Liver (tissue), 9 donors: Measurements from ENCODE around the gene BOLA2. TPM values are rescaled to one million over a fixed set of nuclear protein-coding genes. Genes with fewer than 3 reads are reported as not detected.
"Not testable (repeated sequence)": the region's sequence is repeated elsewhere in the genome, so short reads cannot be mapped to it uniquely, and the experiment has no call there.

Experiments
- DNase-seq: peaks from one replicate; pipeline ENCODE4 v3.0.0-alpha.2; 2017; ENCODE audit warnings: low spot score
- H3K27ac ChIP-seq, 2 donors: one replicate each; pipeline ENCODE4 v1.7.0; 2013; ENCODE audit warnings: inconsistent platforms in 2 of 2, low read length in 2 of 2, control low read depth in 1 of 2, low read depth in 1 of 2, mild to moderate bottlenecking in 1 of 2
- H3K27me3 ChIP-seq, 4 donors: one replicate each; pipeline versions ENCODE4 v1.6.1 to v1.7.0; 2013; ENCODE audit warnings: low read length in 3 of 4, inconsistent platforms in 1 of 4, mild to moderate bottlenecking in 1 of 4, moderate library complexity in 1 of 4; ENCODE audit not compliant: control insufficient read depth in 4 of 4, insufficient read depth in 4 of 4
- H3K36me3 ChIP-seq, 4 donors: one replicate each; pipeline versions ENCODE4 v1.6.1 to v1.7.0; 2013; ENCODE audit warnings: low read length in 3 of 4, mild to moderate bottlenecking in 3 of 4, low read depth in 1 of 4, moderate library complexity in 1 of 4; ENCODE audit not compliant: control insufficient read depth in 4 of 4, insufficient read depth in 3 of 4
- H3K4me1 ChIP-seq, 4 donors: one replicate each; pipeline versions ENCODE4 v1.6.1 to v1.7.0; 2013; ENCODE audit warnings: low read length in 3 of 4, mild to moderate bottlenecking in 3 of 4, moderate library complexity in 1 of 4; ENCODE audit not compliant: control insufficient read depth in 4 of 4, insufficient read depth in 4 of 4
- H3K4me3 ChIP-seq, 3 donors: one replicate each; pipeline versions ENCODE4 v1.6.1 to v1.7.0; 2013; ENCODE audit warnings: low read length in 3 of 3, control low read depth in 1 of 3, low read depth in 1 of 3, mild to moderate bottlenecking in 1 of 3
- H3K9ac ChIP-seq, 2 donors: one replicate each; pipeline ENCODE4 v1.7.0; 2013; ENCODE audit warnings: low read length in 2 of 2, mild to moderate bottlenecking in 2 of 2, moderate library complexity in 2 of 2, control low read depth in 1 of 2, low read depth in 1 of 2
- H3K9me3 ChIP-seq, 4 donors: one replicate each; pipeline versions ENCODE4 v1.6.1 to v1.7.0; 2013; ENCODE audit warnings: low read length in 3 of 4; ENCODE audit not compliant: control insufficient read depth in 4 of 4
- RXRA ChIP-seq, 2 donors: IDR thresholded peaks; 2 replicates each; pipeline ENCODE4 v1.6.1; 2017 to 2018; ENCODE audit warnings: antibody characterized with exemption in 2 of 2, mild to moderate bottlenecking in 1 of 2
- WGBS: extraction: QIAGEN DNeasy Blood & Tissue Kit; methylation state at CpG from one replicate; pipeline ENCODE4 v1.1.7; 2013; 5-methylcytosine and 5-hydroxymethylcytosine counted together
- polyA plus RNA-seq, 2 donors: library from polyadenylated mRNA; stranded (reverse) in 1 of 2; unstranded in 1 of 2; fragments of 200-250 nt in 1 of 2; fragments of >200 nt in 1 of 2; fragmentation: Nextera tagmentation in 1 of 2; extraction: Ambion mirVana in 1 of 2; gene quantifications; one replicate each; pipeline versions ENCODE4 v1.2.1 to v1.2.3, GENCODE V29; 2013 to 2015
- total RNA-seq, 2 donors: library from RNA; depleted of rRNA; stranded (reverse); fragments of >200 nt; gene quantifications; one replicate each; pipeline ENCODE4 v1.2.3, GENCODE V29; 2014
- donor health status: healthy.
- donor health status: healthy.
- donor health status: healthy.
- donor health status: healthy.
- donor health status: healthy.

Gene BOLA2
- total RNA-seq (10 to 100 TPM in 1 of 2 donors, 1 to 10 TPM in 1; 7.0 to 16.2 TPM), polyA plus RNA-seq (1 to 10 TPM; 4.6 to 6.1 TPM)

- not testable (repeated sequence) for H3K4me3 ChIP-seq, DNase-seq, H3K27ac ChIP-seq, H3K27me3 ChIP-seq, H3K9me3 ChIP-seq, H3K4me1 ChIP-seq, H3K36me3 ChIP-seq, H3K9ac ChIP-seq
- no CpG with 5 or more reads among the region's 33 CpGs for WGBS
Observed at GRCh38 chr16:29454269-29454668, at the start of gene BOLA2, which contains the start of gene SLX1B. Gene BOLA2 (minus strand): TSS chr16:29454351. CDS start chr16:29454253, 98 bp downstream. Gene SLX1B (plus strand): TSS chr16:29454533.

GRCh38 chr16:29482276-29482675 lies 28.1 kb upstream of the BOLA2 start:
- WGBS, result 88% methylated on average over 6 of the region's 12 CpGs
- DNase-seq, H3K4me1 ChIP-seq, H3K9ac ChIP-seq, H3K27ac ChIP-seq, H3K36me3 ChIP-seq, H3K9me3 ChIP-seq, H3K27me3 ChIP-seq, H3K4me3 ChIP-seq: not testable (repeated sequence)

DNA sequence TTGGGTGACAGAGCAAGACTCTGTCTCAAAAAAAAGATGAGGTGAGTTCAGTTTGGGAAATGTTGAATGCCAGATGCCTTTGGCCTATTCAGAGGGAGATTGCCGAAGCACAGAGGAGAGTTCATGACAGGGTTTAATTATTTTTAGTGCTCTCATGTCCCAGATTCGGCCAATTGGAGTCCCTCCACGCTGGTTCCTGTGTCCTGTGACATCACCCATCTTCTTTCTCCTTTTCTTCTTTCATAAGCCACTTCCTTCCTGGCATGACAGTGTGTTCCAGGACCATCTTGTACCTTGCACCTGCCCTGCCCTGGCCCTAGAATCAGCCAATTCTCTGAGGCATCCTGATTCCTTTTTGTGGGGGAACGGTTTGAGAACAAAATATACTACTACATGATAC lies 17.9 kb upstream of the BOLA2 start:
- not testable (repeated sequence) for H3K27ac ChIP-seq, H3K9ac ChIP-seq, H3K9me3 ChIP-seq, H3K27me3 ChIP-seq, H3K4me3 ChIP-seq, DNase-seq, H3K36me3 ChIP-seq, H3K4me1 ChIP-seq
- WGBS, result no CpG with 5 or more reads among the region's 4 CpGs

GRCh38 chr16:29469660-29470059 lies 15.5 kb upstream of the BOLA2 start:
- peak; percentile 21 to 29 for TF ChIP-seq RXRA (IDR thresholded peaks at IDR 0.05)
- H3K36me3 ChIP-seq, H3K9me3 ChIP-seq, H3K4me1 ChIP-seq, DNase-seq, H3K27me3 ChIP-seq, H3K4me3 ChIP-seq, H3K9ac ChIP-seq, H3K27ac ChIP-seq: not testable (repeated sequence)
- WGBS, result 33% methylated on average over 5 of the region's 6 CpGs

DNA sequence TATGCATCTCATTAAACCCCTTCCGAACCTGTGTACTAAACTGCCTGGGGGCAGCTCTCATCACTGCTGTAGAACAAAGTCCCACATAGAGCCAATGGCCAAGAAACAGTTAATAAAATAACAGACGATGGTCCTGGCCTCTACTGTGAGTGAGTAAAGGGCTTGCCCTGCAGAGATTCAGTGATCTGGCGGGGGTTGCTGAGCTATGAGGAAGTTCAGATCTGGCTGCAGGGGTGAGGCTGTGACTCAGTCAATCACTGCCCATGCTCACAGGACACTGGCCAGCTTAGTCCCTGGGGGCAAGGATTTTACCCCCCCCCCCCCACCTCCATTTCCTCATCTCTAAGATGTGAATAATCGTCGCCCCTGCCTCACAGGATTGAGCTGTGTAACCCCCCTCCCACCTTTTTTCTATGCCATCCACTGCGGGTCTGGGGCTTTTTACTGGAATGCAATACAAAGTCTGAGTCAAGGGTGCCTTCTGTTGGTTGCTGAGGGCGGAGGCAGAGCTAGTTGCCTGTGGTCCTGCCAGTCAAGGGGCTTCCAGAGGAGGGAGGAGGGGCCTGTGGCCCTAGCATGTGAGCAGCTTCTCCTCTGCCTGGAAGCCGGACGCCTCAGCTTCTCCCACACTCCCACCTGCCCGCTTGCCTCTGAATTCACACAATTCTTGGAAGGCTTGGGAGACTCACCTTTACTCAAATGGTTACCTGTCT lies 13.7 kb upstream of the BOLA2 start:
- not testable (repeated sequence) for DNase-seq, H3K36me3 ChIP-seq, H3K4me3 ChIP-seq, H3K9ac ChIP-seq, H3K27ac ChIP-seq, H3K27me3 ChIP-seq, H3K9me3 ChIP-seq, H3K4me1 ChIP-seq
- WGBS, result 50% methylated on average over 2 of the region's 10 CpGs

DNA sequence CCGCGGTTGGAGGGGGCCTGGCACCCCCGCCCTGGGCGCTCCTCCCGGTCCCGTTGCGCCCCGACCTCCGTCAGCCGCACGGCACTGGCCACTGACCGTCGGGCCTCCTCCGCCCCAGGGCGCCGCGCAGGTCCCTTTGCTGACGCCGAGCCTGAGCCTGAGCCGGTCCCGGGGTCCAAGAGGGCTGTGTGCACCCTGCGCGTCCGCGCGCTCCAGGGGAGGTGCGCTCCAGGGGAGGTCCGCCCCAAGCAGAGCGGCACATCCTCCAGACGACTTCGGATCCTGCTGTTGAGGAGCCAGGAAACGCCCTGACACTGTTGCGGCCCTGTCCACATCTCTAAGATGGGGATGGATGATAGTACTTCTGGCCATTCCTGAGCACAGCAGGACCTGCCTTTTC lies 12.8 kb upstream of the BOLA2 start:
- WGBS, result no CpG with 5 or more reads among the region's 33 CpGs
- H3K27me3 ChIP-seq, H3K9ac ChIP-seq, H3K27ac ChIP-seq, H3K9me3 ChIP-seq, DNase-seq, H3K4me1 ChIP-seq, H3K4me3 ChIP-seq, H3K36me3 ChIP-seq: not testable (repeated sequence)

- H3K4me1 ChIP-seq, H3K9ac ChIP-seq, H3K4me3 ChIP-seq, H3K36me3 ChIP-seq, H3K9me3 ChIP-seq, DNase-seq, H3K27ac ChIP-seq, H3K27me3 ChIP-seq: not testable (repeated sequence)
- no CpG with 5 or more reads among the region's 57 CpGs for WGBS
Observed at GRCh38 chr16:29465985-29466824, 12.1 kb upstream of the BOLA2 start.

DNA sequence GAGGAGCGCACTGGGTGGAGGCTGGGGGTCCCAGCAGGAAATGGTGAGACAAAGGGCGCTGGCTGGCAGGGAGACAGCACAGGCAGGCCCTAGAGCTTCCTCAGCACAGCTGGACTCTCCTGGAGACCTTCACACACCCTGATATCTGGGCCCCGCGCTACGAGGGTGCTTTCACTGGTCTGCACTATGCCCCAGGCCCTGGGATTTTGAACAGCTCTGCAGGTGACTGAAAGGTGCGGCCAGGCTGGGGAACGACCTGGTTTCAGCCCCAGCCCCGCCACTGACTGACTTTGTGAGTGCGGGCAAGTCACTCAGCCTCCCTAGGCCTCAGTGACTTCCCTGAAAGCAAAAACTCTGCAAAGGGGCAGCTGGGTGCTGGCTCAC lies 6.5 kb upstream of the BOLA2 start:
- H3K36me3 ChIP-seq, H3K9me3 ChIP-seq, H3K27me3 ChIP-seq, DNase-seq, H3K27ac ChIP-seq, H3K9ac ChIP-seq, H3K4me1 ChIP-seq, H3K4me3 ChIP-seq: not testable (repeated sequence)
- WGBS, result no CpG with 5 or more reads among the region's 9 CpGs
